Measurements from ENCODE around the gene TSPOAP1.

TSPOAP1 gene

DNA sequence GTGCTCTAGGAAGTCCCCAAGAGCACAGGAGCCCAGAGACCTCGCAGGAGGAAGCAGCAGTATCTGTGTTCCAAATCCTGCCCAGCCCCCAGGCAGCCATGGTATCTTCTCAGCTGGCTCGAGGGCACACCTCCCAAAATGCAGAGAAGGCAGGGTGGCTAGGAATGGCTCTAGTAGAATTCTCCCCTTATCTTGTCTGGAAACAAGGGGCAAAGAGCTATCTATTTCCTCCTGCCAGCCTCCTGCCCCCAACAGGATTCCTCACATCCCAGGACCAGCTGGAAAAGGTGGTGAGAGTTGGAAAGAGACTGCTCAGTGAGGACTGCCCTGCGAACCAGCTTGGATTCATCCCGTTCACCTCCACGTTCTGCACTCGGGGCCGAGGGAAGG, 8.6 kb upstream of the TSPOAP1 start:
- TF ChIP-seq, protein P1, sequence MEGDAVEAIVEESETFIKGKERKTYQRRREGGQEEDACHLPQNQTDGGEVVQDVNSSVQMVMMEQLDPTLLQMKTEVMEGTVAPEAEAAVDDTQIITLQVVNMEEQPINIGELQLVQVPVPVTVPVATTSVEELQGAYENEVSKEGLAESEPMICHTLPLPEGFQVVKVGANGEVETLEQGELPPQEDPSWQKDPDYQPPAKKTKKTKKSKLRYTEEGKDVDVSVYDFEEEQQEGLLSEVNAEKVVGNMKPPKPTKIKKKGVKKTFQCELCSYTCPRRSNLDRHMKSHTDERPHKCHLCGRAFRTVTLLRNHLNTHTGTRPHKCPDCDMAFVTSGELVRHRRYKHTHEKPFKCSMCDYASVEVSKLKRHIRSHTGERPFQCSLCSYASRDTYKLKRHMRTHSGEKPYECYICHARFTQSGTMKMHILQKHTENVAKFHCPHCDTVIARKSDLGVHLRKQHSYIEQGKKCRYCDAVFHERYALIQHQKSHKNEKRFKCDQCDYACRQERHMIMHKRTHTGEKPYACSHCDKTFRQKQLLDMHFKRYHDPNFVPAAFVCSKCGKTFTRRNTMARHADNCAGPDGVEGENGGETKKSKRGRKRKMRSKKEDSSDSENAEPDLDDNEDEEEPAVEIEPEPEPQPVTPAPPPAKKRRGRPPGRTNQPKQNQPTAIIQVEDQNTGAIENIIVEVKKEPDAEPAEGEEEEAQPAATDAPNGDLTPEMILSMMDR (IDR thresholded peaks at IDR 0.05; ENCODE audit: poor library complexity, severe bottlenecking) = no peak
- Histone ChIP-seq H3K27ac (ENCODE audit: poor library complexity, severe bottlenecking) (no peak overlapping the region), H3K36me3 (ENCODE audit: low read depth) (no peaks in the 10 kb centered on the region), H3K4me1 (ENCODE audit: insufficient read depth, poor library complexity, severe bottlenecking) (peaks cover 12% of the 10 kb centered on the region), H3K27me3 (ENCODE audit: insufficient read depth, poor library complexity, severe bottlenecking) (no peaks in the 10 kb centered on the region), H3K9me3 (ENCODE audit: severe bottlenecking) (no peaks in the 10 kb centered on the region), H3K4me3 (ENCODE audit: severe bottlenecking) (no peak overlapping the region)
- DNase-seq (ENCODE audit: low spot score) (no peak), ATAC-seq (ENCODE audit: low read depth) (no peak)

DNA sequence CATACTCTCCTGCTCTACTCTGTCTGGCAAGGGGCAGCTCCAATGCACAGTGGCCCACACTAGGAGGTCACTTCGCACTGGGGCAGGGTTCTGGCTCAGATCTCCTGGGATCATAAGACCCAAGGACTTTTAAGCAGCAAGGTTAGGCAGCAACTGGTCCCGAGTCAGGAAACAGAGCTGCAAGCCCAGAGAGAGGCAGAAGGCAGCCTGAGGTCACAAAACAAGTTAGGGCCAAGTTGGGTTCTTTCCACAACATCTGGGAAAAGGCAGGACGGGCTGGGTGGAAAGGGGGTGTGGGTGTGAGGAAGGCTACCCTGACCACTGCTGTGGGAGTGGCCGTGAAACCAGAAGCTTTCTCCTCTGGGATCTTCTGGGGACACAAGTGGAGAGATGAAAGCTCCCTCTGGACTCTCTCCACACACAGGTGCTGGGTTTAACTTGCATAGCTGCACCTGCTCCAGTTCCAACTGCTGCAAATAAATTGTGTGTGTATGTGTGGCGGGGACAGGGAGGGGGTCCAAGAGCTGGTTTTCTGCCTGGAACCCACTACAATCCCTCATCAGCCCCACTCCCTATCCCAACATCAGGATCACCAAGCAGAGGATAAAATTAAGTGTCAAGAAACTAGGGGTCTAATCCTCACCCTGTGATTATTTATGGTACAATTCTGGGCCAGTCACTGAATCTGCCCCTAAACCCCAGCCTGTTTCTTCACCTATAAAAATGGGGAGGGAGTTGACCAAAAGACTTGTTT, 8.0 kb upstream of the TSPOAP1 start:
- TF ChIP-seq, protein P1 (IDR thresholded peaks at IDR 0.05; ENCODE audit: poor library complexity, severe bottlenecking) = no peak
- no peak for DNase-seq (ENCODE audit: low spot score)
- Histone ChIP-seq H3K27ac (ENCODE audit: poor library complexity, severe bottlenecking) (no peak overlapping the region), H3K4me3 (ENCODE audit: severe bottlenecking) (no peak overlapping the region), H3K27me3 (ENCODE audit: insufficient read depth, poor library complexity, severe bottlenecking) (no peaks in the 10 kb centered on the region), H3K4me1 (ENCODE audit: insufficient read depth, poor library complexity, severe bottlenecking) (peaks cover 12% of the 10 kb centered on the region), H3K9me3 (ENCODE audit: severe bottlenecking) (no peaks in the 10 kb centered on the region), H3K36me3 (ENCODE audit: low read depth) (no peaks in the 10 kb centered on the region)
- no peak for ATAC-seq (ENCODE audit: low read depth)

DNA sequence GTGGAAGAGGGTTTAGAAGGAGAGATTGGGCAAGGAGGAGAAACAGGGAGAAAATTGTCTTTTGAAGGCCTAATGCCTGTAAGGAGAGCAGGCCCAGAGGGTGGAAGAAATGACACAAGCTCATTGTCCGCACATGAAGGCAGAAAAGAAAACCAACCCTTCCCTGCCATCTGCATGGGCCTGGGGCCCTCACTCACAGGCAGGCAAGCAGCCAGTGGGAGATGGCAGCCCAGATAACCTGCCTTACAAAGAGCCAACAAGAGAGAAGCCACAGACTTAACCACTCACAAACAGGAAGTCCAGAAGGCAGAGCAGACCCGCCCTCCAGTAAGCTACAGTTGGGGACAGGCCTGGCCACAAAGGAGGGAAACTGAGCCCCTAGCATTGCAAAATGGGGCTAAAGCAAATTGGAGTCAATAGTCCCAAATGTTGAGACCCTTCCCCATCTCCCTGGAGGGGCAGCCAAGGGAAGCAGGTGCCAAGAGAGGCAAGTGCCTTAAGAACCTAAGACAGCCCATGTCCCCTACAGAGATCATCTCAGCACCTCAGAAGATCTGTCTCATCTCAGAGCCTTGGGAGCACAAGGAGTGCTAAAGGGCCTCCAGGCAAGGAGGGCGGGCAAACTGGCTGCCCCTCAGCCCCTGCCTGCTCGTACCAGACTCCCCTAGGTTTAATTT, 7.3 kb upstream of the TSPOAP1 start:
- Histone ChIP-seq H3K36me3 (ENCODE audit: low read depth) (no peaks in the 10 kb centered on the region), H3K27ac (ENCODE audit: poor library complexity, severe bottlenecking) (no peak overlapping the region), H3K4me3 (ENCODE audit: severe bottlenecking) (no peak overlapping the region), H3K4me1 (ENCODE audit: insufficient read depth, poor library complexity, severe bottlenecking) (peaks cover 12% of the 10 kb centered on the region), H3K27me3 (ENCODE audit: insufficient read depth, poor library complexity, severe bottlenecking) (no peaks in the 10 kb centered on the region), H3K9me3 (ENCODE audit: severe bottlenecking) (no peaks in the 10 kb centered on the region)
- no peak for DNase-seq (ENCODE audit: low spot score)
- TF ChIP-seq, protein P1 (IDR thresholded peaks at IDR 0.05; ENCODE audit: poor library complexity, severe bottlenecking) = no peak
- no peak for ATAC-seq (ENCODE audit: low read depth)

GRCh38 chr17:58335061-58335731, 6.6 kb upstream of the TSPOAP1 start:
- no peak overlapping the region for H3K27ac ChIP-seq (ENCODE audit: poor library complexity, severe bottlenecking)
- TF ChIP-seq, protein P1 (IDR thresholded peaks at IDR 0.05; ENCODE audit: poor library complexity, severe bottlenecking) = no peak
- H3K27me3 ChIP-seq (ENCODE audit: insufficient read depth, poor library complexity, severe bottlenecking) = no peaks in the 10 kb centered on the region
- H3K36me3 ChIP-seq (ENCODE audit: low read depth) = no peaks in the 10 kb centered on the region
- H3K9me3 ChIP-seq (ENCODE audit: severe bottlenecking) = no peaks in the 10 kb centered on the region
- no peak for DNase-seq (ENCODE audit: low spot score)
- peaks cover 12% of the 10 kb centered on the region for H3K4me1 ChIP-seq (ENCODE audit: insufficient read depth, poor library complexity, severe bottlenecking)
- H3K4me3 ChIP-seq (ENCODE audit: severe bottlenecking) = no peak overlapping the region
- ATAC-seq (ENCODE audit: low read depth) = no peak
